H9 (cell line): ENCODE measurements around the gene PDLIM7. TPM values are rescaled to one million over a fixed set of nuclear protein-coding genes. Genes with fewer than 3 reads are reported as not detected.
A peak's percentile ranks its signal among the peaks of the same experiment; 100 is the strongest.

Experiments used
- DNase-seq: peaks from one replicate; pipeline ENCODE4 v3.0.0-alpha.2; 2017
- H2AFZ ChIP-seq: one replicate; pipeline ENCODE4 v1.6.1; 2013; ENCODE audit warnings: mild to moderate bottlenecking, low read length, control low read depth, moderate library complexity
- H2AK5ac ChIP-seq: 2 replicates; pipeline ENCODE4 v1.6.1; 2013; ENCODE audit warnings: low read length, control low read depth, mixed read lengths; ENCODE audit not compliant: insufficient read length
- H2BK120ac ChIP-seq: one replicate; pipeline ENCODE4 v1.6.1; 2013; ENCODE audit warnings: low read depth, mild to moderate bottlenecking, low read length, control low read depth, inconsistent platforms; ENCODE audit not compliant: poor library complexity, severe bottlenecking
- H2BK12ac ChIP-seq: 2 replicates; pipeline ENCODE4 v1.6.1; 2013; ENCODE audit warnings: low read length, control low read depth, mixed read lengths, low read depth; ENCODE audit not compliant: insufficient read length
- H2BK15ac ChIP-seq: 2 replicates; pipeline ENCODE4 v1.6.1; 2013; ENCODE audit warnings: low read depth, low read length, control low read depth
- H2BK20ac ChIP-seq: one replicate; pipeline ENCODE4 v1.6.1; 2013; ENCODE audit warnings: low read depth, mild to moderate bottlenecking, low read length, control low read depth, inconsistent platforms; ENCODE audit not compliant: poor library complexity, severe bottlenecking
- H2BK5ac ChIP-seq: 2 replicates; pipeline ENCODE4 v1.6.1; 2013; ENCODE audit warnings: low read length, control low read depth, mixed read lengths; ENCODE audit not compliant: insufficient read length
- H3K14ac ChIP-seq: 2 replicates; pipeline ENCODE4 v1.6.1; 2013; ENCODE audit warnings: low read length, control low read depth; ENCODE audit not compliant: insufficient read depth
- H3K18ac ChIP-seq: 2 replicates; pipeline ENCODE4 v1.6.1; 2013; ENCODE audit warnings: low read depth, mild to moderate bottlenecking, mixed read lengths, low read length, control low read depth; ENCODE audit not compliant: insufficient read length
- H3K23ac ChIP-seq: 2 replicates; pipeline ENCODE4 v1.6.1; 2013; ENCODE audit warnings: low read length, control low read depth, mixed read lengths, low read depth; ENCODE audit not compliant: insufficient read length
- H3K23me2 ChIP-seq: 2 replicates; pipeline ENCODE4 v1.6.1; 2013; ENCODE audit warnings: low read depth, mild to moderate bottlenecking, mixed read lengths, low read length, control low read depth; ENCODE audit not compliant: insufficient read length, poor library complexity, severe bottlenecking
- H3K27ac ChIP-seq: 2 replicates; pipeline ENCODE4 v1.5.1; 2013; ENCODE audit warnings: low read length, control low read depth, mixed read lengths, low read depth; ENCODE audit not compliant: insufficient read length
- H3K27me3 ChIP-seq: 2 replicates; pipeline ENCODE4 v1.6.1; 2013; ENCODE audit warnings: low read length, control low read depth, inconsistent platforms; ENCODE audit not compliant: insufficient read depth
- H3K4ac ChIP-seq: 2 replicates; pipeline ENCODE4 v1.6.1; 2013; ENCODE audit warnings: low read depth, mild to moderate bottlenecking, control low read depth, inconsistent platforms, low read length, moderate library complexity
- H3K4me1 ChIP-seq: 2 replicates; pipeline ENCODE4 v1.6.1; 2013; ENCODE audit warnings: low read length, control low read depth, inconsistent platforms; ENCODE audit not compliant: insufficient read depth
- H3K4me2 ChIP-seq: 2 replicates; pipeline ENCODE4 v1.6.1; 2013; ENCODE audit warnings: low read length, control low read depth, mixed read lengths; ENCODE audit not compliant: insufficient read length, insufficient read depth
- H3K56ac ChIP-seq: 2 replicates; pipeline ENCODE4 v1.6.1; 2013; ENCODE audit warnings: low read depth, mild to moderate bottlenecking, mixed read lengths, low read length, control low read depth; ENCODE audit not compliant: insufficient read length
- H3K79me1 ChIP-seq: 2 replicates; pipeline ENCODE4 v1.6.1; 2013; ENCODE audit warnings: low read depth, mild to moderate bottlenecking, moderate library complexity, low read length, control low read depth, inconsistent platforms; ENCODE audit not compliant: insufficient read depth, poor library complexity, severe bottlenecking
- H3K79me2 ChIP-seq: 2 replicates; pipeline ENCODE4 v1.6.1; 2013; ENCODE audit warnings: low read length, control low read depth, inconsistent platforms; ENCODE audit not compliant: insufficient read depth
- H3K9ac ChIP-seq: 2 replicates; pipeline ENCODE4 v1.6.1; 2013; ENCODE audit warnings: low read length, control low read depth, mixed read lengths; ENCODE audit not compliant: insufficient read length; ENCODE audit errors: extremely low read depth
- H3K9me3 ChIP-seq: one replicate; pipeline ENCODE4 v1.6.1; 2013; ENCODE audit warnings: low read depth, low read length, inconsistent platforms; ENCODE audit not compliant: control insufficient read depth
- H3T11ph ChIP-seq: one replicate; pipeline ENCODE4 v1.6.1; 2013; ENCODE audit warnings: mild to moderate bottlenecking, low read length, control low read depth, inconsistent platforms
- H4K20me1 ChIP-seq: one replicate; pipeline ENCODE4 v1.6.1; 2013; ENCODE audit not compliant: control insufficient read depth, insufficient read length, insufficient read depth
- H4K5ac ChIP-seq: 2 replicates; pipeline ENCODE4 v1.6.1; 2013; ENCODE audit warnings: low read depth, mild to moderate bottlenecking, mixed read lengths, low read length, control low read depth; ENCODE audit not compliant: insufficient read length
- H4K8ac ChIP-seq: replicated peaks from 2 replicates; pipeline ENCODE4 v1.6.1; 2013; ENCODE audit warnings: low read length, control low read depth, mixed read lengths, low read depth; ENCODE audit not compliant: insufficient read length
- H4K91ac ChIP-seq: 2 replicates; pipeline ENCODE4 v1.6.1; 2013; ENCODE audit warnings: low read depth, mild to moderate bottlenecking, moderate library complexity, mixed read lengths, low read length, control low read depth; ENCODE audit not compliant: insufficient read length
- H3K27ac Mint-ChIP-seq, 3 experiments: 2 replicates in 2 of 3; 3 replicates in 1 of 3; pipeline ENCODE4 v1.8.0; 2020 to 2021; ENCODE audit warnings: mixed read lengths in 3 of 3, mild to moderate bottlenecking in 1 of 3, moderate library complexity in 1 of 3
- H3K27me3 Mint-ChIP-seq: 2 replicates; pipeline ENCODE4 v1.8.0; 2021; ENCODE audit warnings: low read depth, mild to moderate bottlenecking, moderate library complexity, mixed read lengths
- H3K36me3 Mint-ChIP-seq, 3 experiments: 2 replicates in 2 of 3; 3 replicates in 1 of 3; pipeline ENCODE4 v1.8.0; 2020 to 2021; ENCODE audit warnings: low read depth in 3 of 3, mixed read lengths in 3 of 3; ENCODE audit not compliant: insufficient read depth in 1 of 3
- H3K4me1 Mint-ChIP-seq, 2 experiments: 2 replicates each; pipeline ENCODE4 v1.8.0; 2020; ENCODE audit warnings: mixed read lengths in 2 of 2
- H3K4me3 Mint-ChIP-seq, 2 experiments: 2 replicates in 1 of 2; 3 replicates in 1 of 2; pipeline ENCODE4 v1.8.0; 2020 to 2021; ENCODE audit warnings: mild to moderate bottlenecking in 2 of 2, mixed read lengths in 2 of 2, moderate library complexity in 1 of 2
- H3K9me3 Mint-ChIP-seq, 2 experiments: 2 replicates in 1 of 2; 3 replicates in 1 of 2; pipeline ENCODE4 v1.8.0; 2020; ENCODE audit warnings: mild to moderate bottlenecking in 2 of 2, mixed read lengths in 2 of 2, moderate library complexity in 1 of 2
- CTCF ChIP-seq: fragments of 200-600 bp; sonication (generic); conservative IDR thresholded peaks from 3 replicates; pipeline ENCODE4 v1.8.0; 2021; ENCODE audit warnings: antibody characterized with exemption, mild to moderate bottlenecking
- WGBS: extraction: QIAGEN DNeasy Blood & Tissue Kit; methylation state at CpG from one replicate; pipeline ENCODE4 v1.1.7; 2013; ENCODE audit warnings: missing lambda C conversion rate, low lambda C conversion rate, mixed read lengths; ENCODE audit not compliant: insufficient read length; ENCODE audit errors: extremely low coverage; 5-methylcytosine and 5-hydroxymethylcytosine counted together
- total RNA-seq: library from RNA; stranded (reverse); gene quantifications from 2 replicates; pipeline ENCODE4 v1.2.1, GENCODE V29; 2021

The PDLIM7 gene
- total RNA-seq, 1 experiment from 2014 or later, result 137 TPM

DNA sequence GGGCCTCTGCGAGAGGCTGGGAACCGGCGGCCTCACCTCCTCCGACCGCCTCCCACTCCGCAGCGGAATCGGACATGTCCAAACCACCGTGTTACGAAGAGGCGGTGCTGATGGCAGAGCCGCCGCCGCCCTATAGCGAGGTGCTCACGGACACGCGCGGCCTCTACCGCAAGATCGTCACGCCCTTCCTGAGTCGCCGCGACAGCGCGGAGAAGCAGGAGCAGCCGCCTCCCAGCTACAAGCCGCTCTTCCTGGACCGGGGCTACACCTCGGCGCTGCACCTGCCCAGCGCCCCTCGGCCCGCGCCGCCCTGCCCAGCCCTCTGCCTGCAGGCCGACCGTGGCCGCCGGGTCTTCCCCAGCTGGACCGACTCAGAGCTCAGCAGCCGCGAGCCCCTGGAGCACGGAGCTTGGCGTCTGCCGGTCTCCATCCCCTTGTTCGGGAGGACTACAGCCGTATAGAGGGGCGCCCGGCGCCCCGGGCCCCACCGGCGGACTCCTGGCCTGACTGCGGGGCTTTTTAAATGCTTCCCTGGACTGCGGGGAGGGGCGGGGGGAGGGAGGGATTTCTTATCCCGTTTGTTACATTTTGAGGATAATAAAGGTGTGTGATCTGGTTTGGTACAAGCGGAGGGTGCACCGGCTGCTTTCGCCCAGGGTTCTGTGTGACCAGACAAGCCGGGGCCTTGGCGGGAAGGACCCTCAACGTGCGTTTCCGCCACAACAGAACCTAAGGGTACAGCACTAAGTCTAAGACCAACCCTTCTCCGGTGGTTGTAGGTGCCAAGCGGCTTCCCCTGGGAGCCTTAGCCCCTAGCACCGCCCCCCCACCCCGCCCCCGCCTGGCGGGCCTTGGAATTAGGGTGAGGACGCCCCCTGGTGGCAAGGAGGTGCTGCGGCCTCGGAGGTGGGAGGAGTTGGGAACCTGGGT lies 41.5 kb downstream of the PDLIM7 start:
- Histone ChIP-seq H4K5ac (no peak overlapping the region), H2BK12ac (no peak overlapping the region), H2AFZ (no peak overlapping the region), H3K79me1 (no peaks in the 10 kb centered on the region), H2BK15ac (no peak overlapping the region), H3K9me3 (no peaks in the 10 kb centered on the region), H3K27ac (no peak overlapping the region), H3K56ac (no peak overlapping the region), H3K18ac (peak overlapping the region; percentile 92), H4K91ac (no peak overlapping the region), H3K14ac (peak overlapping the region; percentile 98), H2BK120ac (peak overlapping the region; percentile 26), H3K4me2 (peak overlapping the region; percentile 73), H3K9ac (peak overlapping the region; percentile 66), H3K79me2 (no peaks in the 10 kb centered on the region), H3K4me1 (no peaks in the 10 kb centered on the region), H2AK5ac (no peak overlapping the region), H2BK5ac (no peak overlapping the region), H4K8ac (no peak overlapping the region), H3T11ph (no peak overlapping the region), H3K4ac (no peak overlapping the region; the same call in 1 of the 2 replicates), H3K23me2 (peaks cover 14% of the 10 kb centered on the region), H4K20me1 (no peaks in the 10 kb centered on the region), H2BK20ac (no peak overlapping the region), H3K23ac (no peak overlapping the region), H3K27me3 (peaks cover 4% of the 10 kb centered on the region; the same call in 1 of the 2 replicates)
- peak; percentile 95 for DNase-seq
- peak; percentile 98 for TF ChIP-seq CTCF
- H3K9me3 Mint-ChIP-seq, result no peaks in the 10 kb centered on the region; a peak in 1 of 5 replicates
- peaks cover 18% of the 10 kb centered on the region for H3K27me3 Mint-ChIP-seq
- peak overlapping the region; percentile 65 to 97 (median 96); a peak in 6 of 7 replicates for H3K27ac Mint-ChIP-seq
- WGBS, result no CpG with 5 or more reads among the region's 76 CpGs
- H3K4me3 Mint-ChIP-seq, result peak overlapping the region; percentile 72 to 86
- peaks cover 23 to 31% of the 10 kb centered on the region in 2 experiments for H3K4me1 Mint-ChIP-seq
- peaks cover 18 to 46% (median 37%) of the 10 kb centered on the region in 3 experiments for H3K36me3 Mint-ChIP-seq
